Stimulated activated CD4-positive, alpha-beta T cell treated with anti-CD3 and anti-CD28 coated beads, Interleukin-2, amount 100 ng/mL, for 4 hours (primary cell): ENCODE data around the gene ATXN1.
A peak's percentile ranks its signal among the peaks of the same experiment; 100 is the strongest.

ENCODE experiments used
- DNase-seq: peaks from one replicate; pipeline ENCODE4 v3.0.0-alpha.2; 2020; ENCODE audit warnings: low read depth

Gene ATXN1

GRCh38 chr6:16331384-16332174, 429.7 kb downstream of the ATXN1 start:
- peak; percentile 45 for DNase-seq

DNA sequence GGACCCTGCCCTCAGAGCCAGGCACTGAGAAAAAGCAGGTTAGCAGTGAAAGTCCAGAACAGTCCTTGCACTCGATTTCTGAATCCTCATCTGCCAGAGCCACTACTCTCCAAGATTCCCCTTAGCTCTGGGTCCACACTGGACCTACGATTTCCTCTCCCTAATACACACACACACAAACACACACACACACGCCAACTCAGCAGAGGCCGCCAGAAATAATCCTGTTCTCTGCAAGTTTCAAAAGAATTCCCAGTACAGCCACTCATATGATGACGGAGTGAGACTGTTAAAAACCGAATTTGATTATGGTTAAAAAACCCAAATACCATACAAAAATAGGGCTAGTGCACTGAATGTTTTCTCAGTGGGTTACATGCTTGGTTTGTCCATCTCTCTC, 432.0 kb downstream of the ATXN1 start:
- no peak for DNase-seq

- no peak for DNase-seq
These were observed 433.4 kb downstream of the ATXN1 start for GRCh38 chr6:16327777-16328325.

GRCh38 chr6:16326971-16327776, 434.1 kb downstream of the ATXN1 start:
- no peak for DNase-seq

- no peak for DNase-seq
These were observed 434.7 kb downstream of the ATXN1 start for GRCh38 chr6:16326531-16326930.

GRCh38 chr6:16324606-16325225, 436.5 kb downstream of the ATXN1 start:
- no peak for DNase-seq

- no peak for DNase-seq
These were observed 437.1 kb downstream of the ATXN1 start for GRCh38 chr6:16324184-16324583.

- peak; percentile 69 for DNase-seq
These were observed 438.5 kb downstream of the ATXN1 start for GRCh38 chr6:16322666-16323312.

DNA sequence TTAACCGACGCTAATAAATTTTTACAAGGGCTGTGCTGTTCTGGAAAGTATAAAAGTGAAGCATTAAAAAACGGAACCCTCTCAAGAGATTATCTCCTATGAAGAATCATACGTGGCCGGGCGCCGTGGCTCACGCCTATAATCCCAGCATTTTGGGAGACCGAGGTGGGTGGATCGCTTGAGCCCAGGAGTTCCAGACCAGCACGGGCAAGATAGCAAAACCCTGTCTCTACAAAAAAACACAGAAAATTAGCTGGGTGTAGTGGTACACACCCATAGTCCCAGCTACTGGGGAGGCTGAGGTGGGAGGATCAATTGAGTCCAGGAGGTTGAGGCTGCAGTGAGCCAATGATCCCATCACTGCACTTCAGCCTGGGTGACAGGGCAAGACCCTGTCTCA, 439.4 kb downstream of the ATXN1 start:
- no peak for DNase-seq

DNA sequence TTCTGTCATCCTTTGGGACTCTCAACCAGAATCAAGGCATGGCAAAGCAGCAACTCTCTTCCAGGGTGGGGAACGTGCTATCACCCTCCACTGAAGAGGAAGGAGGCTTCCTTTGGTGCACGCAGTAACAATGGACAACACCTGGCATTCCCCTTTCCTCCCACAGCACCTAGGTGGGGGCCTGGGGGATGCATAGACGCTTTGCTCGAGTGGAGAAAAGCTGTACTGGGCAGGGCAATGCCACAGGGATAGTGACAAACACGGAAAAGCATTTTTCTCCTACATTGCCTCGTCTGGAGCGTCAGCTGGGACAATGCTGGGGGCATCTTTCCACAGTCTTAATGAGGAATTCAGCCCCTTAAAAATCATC, 439.9 kb downstream of the ATXN1 start:
- no peak for DNase-seq

DNA sequence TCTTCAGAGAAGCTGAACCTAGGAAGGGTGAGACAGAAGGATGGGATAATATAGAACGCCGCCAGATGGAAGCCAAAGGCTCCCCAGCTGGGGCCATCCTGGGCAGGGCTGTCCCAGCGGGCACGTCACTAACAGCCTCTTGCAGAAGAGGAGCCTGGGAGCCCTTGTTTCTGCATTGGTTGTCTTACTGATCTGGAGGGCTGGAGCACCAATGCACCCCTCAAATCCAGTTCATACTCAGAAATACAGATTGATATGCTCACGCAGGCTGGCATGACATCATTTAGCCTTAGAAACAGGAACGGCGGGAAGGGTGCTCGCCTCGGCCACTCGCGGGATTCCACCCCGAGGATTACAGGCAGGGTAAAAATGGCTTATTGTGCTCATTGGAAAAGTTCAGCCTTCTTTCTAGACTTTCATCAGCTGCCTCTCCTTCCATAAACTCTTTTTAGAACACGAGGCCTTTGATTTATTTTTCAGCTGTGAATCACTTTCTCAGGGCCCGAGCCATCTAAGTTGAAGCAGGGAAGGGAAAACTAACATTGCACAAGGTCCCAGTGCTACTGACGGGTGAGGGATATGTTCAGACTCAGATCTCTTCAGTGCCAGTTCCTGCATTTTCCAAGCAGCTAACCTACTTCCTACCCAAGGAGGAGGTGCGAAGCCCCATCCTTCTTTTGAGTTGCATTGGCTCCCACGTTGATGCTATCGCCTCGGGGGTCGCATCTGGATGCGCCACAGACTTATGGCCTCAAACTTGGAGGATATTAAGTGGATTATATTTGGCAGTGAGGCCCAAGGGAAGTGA, 440.5 kb downstream of the ATXN1 start:
- no peak for DNase-seq

DNA sequence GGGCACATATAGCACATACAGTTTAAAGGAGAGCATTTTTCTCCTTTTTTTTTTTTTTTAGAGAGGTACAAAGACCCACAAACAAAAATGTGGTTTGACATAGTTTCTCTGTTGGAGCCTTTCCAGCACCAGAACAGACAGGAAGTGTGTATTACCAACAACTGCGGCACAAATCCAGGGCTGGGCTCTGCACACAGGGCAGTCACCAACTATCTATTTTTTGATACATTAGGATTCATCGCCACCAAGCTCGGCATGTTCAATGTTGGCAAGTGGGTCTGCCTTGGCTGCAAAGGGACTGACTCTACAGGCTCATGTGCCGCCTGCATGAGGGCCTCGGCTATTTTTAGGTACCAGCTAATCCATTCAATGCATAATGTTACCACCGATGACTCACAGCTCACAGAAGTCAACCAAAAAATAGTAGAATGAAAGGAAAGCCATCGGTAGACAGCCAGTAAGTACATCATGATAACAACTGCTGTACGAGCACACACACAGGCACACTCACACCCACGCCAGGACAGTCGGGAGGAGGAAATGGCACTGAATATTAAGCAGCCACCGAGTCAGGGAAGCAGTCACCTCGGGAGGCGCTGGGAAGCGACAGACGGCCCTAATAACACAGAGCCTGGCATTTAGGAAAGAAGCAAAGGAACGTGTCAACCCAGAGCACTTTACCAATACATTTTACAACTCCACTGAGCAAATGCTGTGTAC, 441.3 kb downstream of the ATXN1 start:
- peak; percentile 57 for DNase-seq

DNA sequence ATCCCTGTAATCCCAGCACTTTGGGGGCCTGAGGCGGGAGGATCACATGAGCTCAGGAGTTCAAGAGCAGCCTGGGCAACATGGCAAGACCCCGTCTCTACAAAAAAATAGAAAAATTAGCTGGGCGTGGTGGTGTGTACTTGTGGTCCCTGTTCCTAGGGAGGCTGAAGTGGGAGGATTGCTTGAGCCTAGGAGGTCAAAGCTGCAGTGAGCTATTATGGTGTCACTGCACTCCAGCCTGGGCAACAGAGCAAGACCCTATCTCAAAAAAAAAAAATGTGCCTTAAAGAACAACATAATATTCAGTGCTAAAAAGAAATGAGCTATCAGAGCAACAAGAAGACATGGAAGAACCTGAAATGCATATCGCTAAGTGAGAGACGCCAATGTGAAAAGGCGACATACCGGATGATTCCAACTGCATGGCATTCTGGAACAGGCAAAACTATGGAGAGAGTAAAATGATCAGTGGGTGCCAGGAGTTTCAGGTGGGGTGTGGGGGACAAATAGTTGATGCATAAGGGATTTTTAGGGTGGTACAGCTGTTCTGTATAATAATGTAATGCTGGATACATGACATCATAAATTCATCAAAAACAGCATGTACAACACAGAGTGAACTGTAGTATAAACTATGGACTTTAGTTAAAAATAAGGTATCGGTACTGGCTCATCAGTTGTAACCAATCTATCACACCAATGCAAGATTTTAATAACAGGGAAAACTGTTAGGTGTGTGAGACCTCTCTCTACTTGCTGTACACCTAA, 442.1 kb downstream of the ATXN1 start:
- DNase-seq = no peak

DNA sequence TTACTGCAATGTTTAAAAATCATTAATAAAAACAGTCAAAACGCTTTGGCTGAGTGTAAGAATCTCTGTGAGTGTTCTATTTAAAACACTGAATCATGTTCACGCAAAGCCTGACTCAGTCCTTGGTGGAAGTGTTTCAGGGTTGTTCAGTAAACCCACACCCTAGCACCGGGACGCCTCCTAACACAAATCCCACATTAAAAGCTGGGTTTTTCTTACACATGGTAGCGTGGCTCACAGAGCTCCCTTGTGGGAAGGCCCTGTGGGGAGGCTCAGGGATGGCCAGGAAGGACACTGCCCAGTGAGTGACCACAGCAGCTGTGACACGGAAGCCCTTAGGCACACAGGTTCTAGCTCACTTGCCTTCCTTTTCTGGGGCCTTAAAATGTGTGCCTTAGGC, 442.7 kb downstream of the ATXN1 start:
- no peak for DNase-seq

GRCh38 chr6:16316741-16317251, 444.5 kb downstream of the ATXN1 start:
- peak; percentile 28 for DNase-seq

GRCh38 chr6:16314296-16314695, 447.0 kb downstream of the ATXN1 start:
- no peak for DNase-seq

GRCh38 chr6:16313732-16314131, 447.5 kb downstream of the ATXN1 start:
- no peak for DNase-seq

- no peak for DNase-seq
These were observed 449.5 kb downstream of the ATXN1 start for GRCh38 chr6:16311763-16312162.

- no peak for DNase-seq
These were observed 454.9 kb downstream of the ATXN1 start for GRCh38 chr6:16306334-16306733.

GRCh38 chr6:16305788-16306187, 455.5 kb downstream of the ATXN1 start:
- DNase-seq = no peak
